Endometrial microvascular endothelial cells (primary cell): ENCODE measurements around the gene SSBP3. TPM values are rescaled to one million over a fixed set of nuclear protein-coding genes. Genes with fewer than 3 reads are reported as not detected.

Source experiments
- in situ Hi-C: cut with HindIII; loops from 2 replicates; pipeline ENCODE4 v1.10.0; 2017; ENCODE audit warnings: low sequenced_read_pairs, low pct_unique_long_range_greater_than_20kb; ENCODE audit errors: inconsistent ontology term
- total RNA-seq: library from RNA; depleted of rRNA; stranded (reverse); fragments of >200 nt; gene quantifications from one replicate; pipeline ENCODE4 v1.2.3, GENCODE V29; 2015; ENCODE audit errors: inconsistent ontology term

SSBP3 gene
- total RNA-seq, 1 donor from 2014 or later: 32.1 TPM

DNA sequence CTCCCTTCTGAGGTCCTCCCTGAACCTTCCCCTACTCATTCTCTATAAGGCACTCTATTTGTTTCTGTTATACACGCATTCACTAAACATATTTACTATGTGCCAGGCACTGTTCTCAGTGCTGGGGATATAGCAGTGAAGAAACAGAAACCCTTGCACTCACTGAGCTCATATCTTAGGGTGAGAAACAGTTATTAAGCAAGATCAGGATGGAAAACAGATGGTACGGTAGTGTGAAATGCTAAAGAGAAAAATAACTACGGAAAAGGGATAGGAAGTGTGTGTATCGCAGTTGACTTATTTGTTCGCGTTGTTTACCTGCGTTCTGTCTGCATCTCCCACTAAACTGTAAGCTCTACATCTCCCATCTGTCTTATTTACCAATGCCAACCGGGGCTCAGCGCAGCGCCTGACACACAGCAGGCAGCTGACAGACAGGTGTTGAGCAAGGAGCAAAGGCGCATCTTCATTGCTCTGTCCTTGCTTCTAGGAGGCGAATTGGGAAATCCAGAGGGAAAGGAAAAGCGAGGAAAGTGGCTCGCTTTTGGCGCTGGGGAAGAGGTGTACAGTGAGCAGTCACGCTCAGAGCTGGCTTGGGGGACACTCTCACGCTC, 206.9 kb downstream of the SSBP3 start:
- in situ Hi-C loops: no loop called here

DNA sequence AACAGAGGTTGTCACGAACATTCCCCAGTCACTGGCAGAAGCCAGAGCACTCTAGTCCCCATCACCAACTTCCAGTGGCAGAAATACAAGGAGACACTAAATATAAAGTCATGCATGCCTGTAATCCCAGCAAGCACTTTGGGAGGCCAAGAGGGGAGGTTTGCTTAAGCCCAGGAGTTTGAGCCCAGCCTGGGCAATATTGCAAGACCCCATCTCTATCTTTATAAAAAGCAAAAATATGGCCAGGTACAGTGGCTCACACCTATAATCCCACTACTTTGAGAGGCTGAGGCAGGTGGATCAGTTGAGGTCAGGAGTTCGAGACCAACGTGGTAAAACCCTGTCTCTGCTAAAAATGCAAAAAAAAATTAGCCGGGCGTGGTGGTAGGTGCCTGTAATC, 212.7 kb downstream of the SSBP3 start:
- in situ Hi-C loops: no loop called here

DNA sequence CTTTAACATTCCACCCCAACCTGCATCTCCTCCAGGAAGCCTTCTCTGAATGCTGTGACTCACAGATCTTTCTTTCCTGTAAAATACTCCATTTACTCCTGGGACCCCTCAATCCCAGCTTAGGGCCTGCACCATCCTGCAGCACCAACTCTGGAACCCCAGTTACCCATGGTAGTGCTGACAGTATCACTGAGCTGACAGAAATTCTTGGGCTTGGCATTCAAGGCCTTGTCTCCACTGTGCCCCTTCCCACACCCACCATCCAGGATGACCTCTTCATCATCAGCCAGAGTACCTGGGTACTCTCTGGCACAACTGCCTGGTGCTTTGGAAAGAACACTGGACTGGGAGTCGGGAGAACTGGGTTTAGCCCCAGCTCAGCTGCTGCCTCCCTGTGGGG, 214.7 kb downstream of the SSBP3 start:
- in situ Hi-C loops: no loop called here

DNA sequence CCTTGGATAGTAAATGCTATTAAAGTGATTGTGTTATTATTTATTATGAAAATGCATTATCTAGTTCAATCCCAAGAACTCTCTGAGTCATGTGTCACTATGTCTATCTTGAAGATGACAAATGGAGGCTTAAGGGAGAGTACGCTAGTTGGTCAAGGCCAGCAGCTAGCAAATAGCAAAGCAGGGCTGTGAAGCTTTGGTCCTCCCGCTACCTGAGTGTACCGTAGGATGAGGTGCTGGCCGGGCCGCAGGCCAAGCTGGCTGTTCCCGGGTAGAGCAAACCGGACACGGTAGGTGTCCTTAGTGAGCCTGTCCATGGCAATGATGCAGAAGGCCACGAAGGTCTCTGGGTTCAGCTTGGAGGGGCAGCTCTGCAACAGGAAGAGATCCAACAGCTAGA, 215.7 kb downstream of the SSBP3 start:
- in situ Hi-C loops: no loop called here

DNA sequence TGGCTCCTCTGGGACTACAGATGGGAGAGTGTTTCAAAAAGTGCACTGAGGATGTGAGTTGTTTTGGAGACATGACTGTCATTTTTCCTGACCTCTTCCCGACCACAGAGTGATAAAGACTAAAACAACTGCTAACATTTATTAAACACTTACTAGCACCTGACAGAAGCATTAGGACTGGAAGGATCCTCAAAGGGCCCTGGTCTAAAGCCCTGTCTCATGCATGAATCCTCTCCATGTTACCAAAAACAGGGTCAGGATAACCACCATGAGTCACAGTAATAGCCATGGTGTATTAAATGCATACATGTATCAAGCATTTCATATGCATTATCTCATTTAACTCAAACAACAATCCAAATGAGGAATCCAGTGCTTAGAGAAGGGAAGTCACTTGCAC, 217.9 kb downstream of the SSBP3 start:
- in situ Hi-C loops: no loop called here

GRCh38 chr1:54186056-54186455, 220.1 kb downstream of the SSBP3 start:
- in situ Hi-C loops: no loop called here

- in situ Hi-C loops: no loop called here
These were observed 225.4 kb downstream of the SSBP3 start for GRCh38 chr1:54180701-54181360.

DNA sequence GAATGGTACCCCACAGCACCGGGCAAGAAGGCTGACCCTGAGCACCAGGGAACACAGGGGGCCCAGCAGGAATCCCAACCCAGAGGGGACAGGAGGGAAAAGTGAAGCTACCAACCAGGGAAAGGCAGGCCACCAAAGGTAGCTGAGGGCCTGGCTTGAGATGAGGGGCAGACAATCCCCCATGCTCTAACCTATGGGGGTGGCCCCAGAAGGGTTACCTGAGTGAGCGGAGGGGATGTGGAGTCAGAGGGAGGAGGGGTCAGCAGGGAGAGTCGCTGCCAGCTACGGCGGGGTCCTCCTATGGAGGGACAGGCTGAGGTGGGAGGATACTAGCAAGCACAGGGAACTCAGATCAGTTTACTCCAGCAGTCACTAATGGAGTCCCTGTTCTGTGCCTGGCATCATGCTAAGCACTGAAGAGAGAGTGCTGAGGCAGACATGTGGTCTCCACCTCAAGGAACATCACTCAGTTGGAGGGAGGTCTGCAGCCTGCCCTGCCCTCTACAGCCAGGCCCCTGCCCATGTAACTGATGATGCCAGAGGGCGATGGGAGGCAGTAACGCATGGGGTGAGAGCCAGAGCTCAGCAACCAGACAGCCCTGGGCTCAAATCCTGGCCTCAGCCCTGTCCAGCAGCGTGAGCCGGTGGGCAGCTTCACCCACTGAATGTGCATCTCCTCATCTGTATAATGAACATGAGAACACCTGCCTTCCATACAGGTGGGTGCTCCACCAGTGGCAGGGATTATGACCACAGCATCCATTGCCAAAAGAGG, 227.7 kb downstream of the SSBP3 start:
- in situ Hi-C loops: no loop called here

DNA sequence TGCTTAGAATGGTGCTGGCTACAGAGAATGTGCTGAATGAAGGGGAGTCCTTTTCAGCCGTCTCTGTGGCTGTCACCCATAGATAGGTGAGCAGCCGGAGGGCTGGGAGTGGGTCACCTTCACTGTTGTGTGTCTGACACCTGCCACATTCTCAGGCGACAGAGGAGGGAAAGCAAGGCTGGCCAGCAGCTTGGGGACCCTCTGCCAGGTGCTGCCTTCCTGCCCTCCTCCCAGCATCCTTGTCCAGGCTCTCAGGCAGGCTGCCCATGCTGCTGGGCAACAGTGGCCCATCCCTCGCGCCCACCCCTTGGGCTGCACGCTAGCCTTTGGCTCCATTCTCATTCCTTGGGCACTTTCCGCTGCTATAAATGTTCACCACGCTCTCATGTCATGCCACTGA, 228.5 kb downstream of the SSBP3 start:
- in situ Hi-C loops: no loop called here

- in situ Hi-C loops: no loop called here
These were observed 229.4 kb downstream of the SSBP3 start for GRCh38 chr1:54176621-54177327.

Other genes starting within 250 kb of the SSBP3 start
- 7.3 TPM for gene CYB5RL, start 206.4 kb downstream of the SSBP3 start, total RNA-seq
- gene MRPL37, start 206.2 kb downstream of the SSBP3 start, total RNA-seq: 169 TPM
- gene ACOT11, start 141.8 kb upstream of the SSBP3 start, total RNA-seq: 6.4 TPM
- gene FAM151A, start 217.1 kb upstream of the SSBP3 start, total RNA-seq: not detected
- gene MROH7, start 235.4 kb upstream of the SSBP3 start, total RNA-seq: not detected